Endothelial cell (in vitro differentiated cells): ENCODE results near the gene ZNF827. TPM values are rescaled to one million over a fixed set of nuclear protein-coding genes. Genes with fewer than 3 reads are reported as not detected.

ENCODE experiments used
- DNase-seq: peaks from one replicate; pipeline ENCODE4 v3.0.0; 2021; ENCODE audit warnings: low spot score
- H3K27ac Mint-ChIP-seq: one replicate; pipeline ENCODE4 v1.8.0; 2021; ENCODE audit warnings: mixed read lengths, inconsistent platforms; ENCODE audit not compliant: unreplicated experiment
- H3K27me3 Mint-ChIP-seq: one replicate; pipeline ENCODE4 v1.8.0; 2021; ENCODE audit warnings: mild to moderate bottlenecking, moderate library complexity, mixed read lengths, inconsistent platforms; ENCODE audit not compliant: unreplicated experiment
- H3K36me3 Mint-ChIP-seq: one replicate; pipeline ENCODE4 v1.8.0; 2021; ENCODE audit warnings: mild to moderate bottlenecking, low read depth, mixed read lengths, inconsistent platforms; ENCODE audit not compliant: unreplicated experiment
- H3K4me1 Mint-ChIP-seq: one replicate; pipeline ENCODE4 v1.8.0; 2021; ENCODE audit warnings: mild to moderate bottlenecking, mixed read lengths, inconsistent platforms; ENCODE audit not compliant: unreplicated experiment
- H3K4me3 Mint-ChIP-seq: one replicate; pipeline ENCODE4 v1.8.0; 2021; ENCODE audit warnings: mild to moderate bottlenecking, mixed read lengths, inconsistent platforms; ENCODE audit not compliant: unreplicated experiment
- H3K9me3 Mint-ChIP-seq: one replicate; pipeline ENCODE4 v1.8.0; 2021; ENCODE audit warnings: mixed read lengths, inconsistent platforms; ENCODE audit not compliant: unreplicated experiment
- total RNA-seq: library from RNA; stranded (reverse); fragmentation: NEBNext Ultra II Directional; extraction: Animal tissue kit (Norgen Biotek cat#: 25700); gene quantifications from one replicate; pipeline ENCODE4 v1.2.1, GENCODE V29; 2021; ENCODE audit not compliant: unreplicated experiment
- TF ChIP-seq, protein P1 (sequence below): fragments of 200-600 bp; sonication (generic); IDR thresholded peaks from one replicate; pipeline ENCODE4 v1.5.0; 2021; ENCODE audit warnings: antibody characterized with exemption; ENCODE audit not compliant: unreplicated experiment

ZNF827 gene
- total RNA-seq, 1 donor from 2014 or later = 22.8 TPM

DNA sequence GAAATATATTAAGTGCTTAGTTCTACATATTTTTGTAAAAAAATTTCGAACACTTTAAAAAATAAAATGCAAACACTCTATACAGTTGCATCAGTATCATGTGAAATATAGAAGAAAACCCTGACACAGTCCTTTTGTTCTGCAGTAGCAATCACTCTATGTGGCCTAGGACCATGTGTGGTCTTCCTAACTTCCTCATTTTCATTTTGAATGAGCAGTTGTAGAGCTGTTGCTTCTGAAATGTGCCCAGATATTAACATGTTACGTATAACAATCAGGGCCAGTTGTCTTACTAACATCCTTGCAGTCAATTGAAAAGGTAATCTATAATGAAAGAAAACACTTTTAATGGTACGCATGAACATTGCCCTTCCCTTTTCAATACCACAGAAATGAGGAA lies 107.9 kb downstream of the ZNF827 start:
- H3K36me3 Mint-ChIP-seq = peaks cover 28% of the 10 kb centered on the region
- H3K27ac Mint-ChIP-seq = no peak overlapping the region

DNA sequence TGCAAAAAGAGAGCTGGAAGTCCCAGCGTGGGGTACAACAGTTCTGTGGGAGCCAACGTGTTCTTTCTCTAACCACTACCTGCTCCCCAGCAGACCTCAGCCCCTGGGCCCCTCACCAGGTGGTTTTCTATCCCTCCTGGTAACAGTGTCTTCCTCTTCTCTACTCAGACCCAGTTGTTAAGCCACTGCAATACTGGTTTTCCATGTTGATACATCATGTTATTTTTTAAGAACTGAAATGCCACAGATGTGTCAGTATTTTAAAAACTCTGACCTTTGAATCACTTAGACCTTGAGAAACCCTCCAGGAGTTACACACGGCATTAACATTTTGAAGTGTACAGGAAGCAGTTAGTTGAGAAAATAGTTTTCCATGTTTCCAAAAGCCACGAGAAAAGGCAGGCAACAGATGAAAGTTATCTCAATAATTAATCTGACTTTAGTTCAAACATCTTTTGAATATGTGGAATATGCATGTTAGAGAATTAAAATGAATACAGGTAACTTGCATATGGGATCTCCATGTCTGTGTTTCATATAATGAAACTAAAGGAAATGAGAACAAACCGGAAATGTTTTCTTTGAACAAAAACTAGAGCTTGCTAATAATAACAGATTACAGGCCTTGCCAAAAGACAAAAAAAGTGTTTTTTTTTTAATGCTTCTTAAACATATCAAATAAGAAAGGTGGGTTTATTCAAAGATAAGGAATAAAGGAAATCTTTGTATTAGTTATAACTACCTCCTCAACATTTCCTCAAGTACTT lies 108.8 kb downstream of the ZNF827 start:
- DNase-seq = no peak
- TF ChIP-seq, protein P1, sequence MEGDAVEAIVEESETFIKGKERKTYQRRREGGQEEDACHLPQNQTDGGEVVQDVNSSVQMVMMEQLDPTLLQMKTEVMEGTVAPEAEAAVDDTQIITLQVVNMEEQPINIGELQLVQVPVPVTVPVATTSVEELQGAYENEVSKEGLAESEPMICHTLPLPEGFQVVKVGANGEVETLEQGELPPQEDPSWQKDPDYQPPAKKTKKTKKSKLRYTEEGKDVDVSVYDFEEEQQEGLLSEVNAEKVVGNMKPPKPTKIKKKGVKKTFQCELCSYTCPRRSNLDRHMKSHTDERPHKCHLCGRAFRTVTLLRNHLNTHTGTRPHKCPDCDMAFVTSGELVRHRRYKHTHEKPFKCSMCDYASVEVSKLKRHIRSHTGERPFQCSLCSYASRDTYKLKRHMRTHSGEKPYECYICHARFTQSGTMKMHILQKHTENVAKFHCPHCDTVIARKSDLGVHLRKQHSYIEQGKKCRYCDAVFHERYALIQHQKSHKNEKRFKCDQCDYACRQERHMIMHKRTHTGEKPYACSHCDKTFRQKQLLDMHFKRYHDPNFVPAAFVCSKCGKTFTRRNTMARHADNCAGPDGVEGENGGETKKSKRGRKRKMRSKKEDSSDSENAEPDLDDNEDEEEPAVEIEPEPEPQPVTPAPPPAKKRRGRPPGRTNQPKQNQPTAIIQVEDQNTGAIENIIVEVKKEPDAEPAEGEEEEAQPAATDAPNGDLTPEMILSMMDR = no peak
- no peak overlapping the region for H3K27ac Mint-ChIP-seq
- H3K27me3 Mint-ChIP-seq = no peaks in the 10 kb centered on the region
- peaks cover 30% of the 10 kb centered on the region for H3K36me3 Mint-ChIP-seq
- H3K4me3 Mint-ChIP-seq = no peak overlapping the region
- H3K9me3 Mint-ChIP-seq = no peaks in the 10 kb centered on the region
- H3K4me1 Mint-ChIP-seq = peaks cover 3% of the 10 kb centered on the region

More for the DNA sequence above, 107.9 kb downstream of the ZNF827 start:
- Mint-ChIP-seq H3K4me3 (no peak overlapping the region), H3K4me1 (no peaks in the 10 kb centered on the region), H3K9me3 (no peaks in the 10 kb centered on the region), H3K27me3 (peaks cover under 1% of the 10 kb centered on the region)
- no peak for DNase-seq
- TF ChIP-seq, protein P1 = no peak

DNA sequence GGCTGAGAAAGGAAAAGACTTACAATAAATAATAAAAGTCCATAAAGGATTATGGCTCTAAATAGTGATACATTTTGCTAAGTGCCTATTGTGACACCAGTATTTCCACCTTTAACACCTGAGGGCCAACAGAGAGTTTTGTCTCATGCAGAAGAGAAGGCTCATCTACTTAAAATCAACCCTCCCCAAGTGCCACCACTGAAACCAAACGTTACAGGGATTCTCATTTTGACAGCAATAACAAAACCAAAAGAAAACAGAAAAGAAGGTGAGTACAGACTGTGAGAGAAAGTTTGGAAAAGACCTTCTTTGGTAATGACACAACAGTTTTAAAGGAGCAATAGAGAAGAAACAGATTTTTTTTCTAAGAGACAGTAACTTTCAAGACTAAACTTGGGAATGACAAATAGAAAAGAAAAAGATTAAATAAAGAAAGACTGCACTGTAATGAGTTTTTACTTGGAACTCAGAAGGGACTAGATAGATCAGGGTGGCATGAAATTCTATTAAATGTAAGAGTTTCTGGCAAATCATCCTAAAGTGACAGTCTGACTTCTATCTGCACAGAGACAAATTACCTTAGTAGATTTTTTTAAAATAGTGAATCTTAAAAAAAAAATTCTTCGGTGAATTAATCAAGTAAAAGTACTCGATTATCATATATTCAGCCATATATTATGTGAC lies 109.7 kb downstream of the ZNF827 start:
- Mint-ChIP-seq H3K9me3 (no peaks in the 10 kb centered on the region), H3K36me3 (peaks cover 32% of the 10 kb centered on the region), H3K27me3 (no peaks in the 10 kb centered on the region), H3K27ac (no peak overlapping the region), H3K4me3 (no peak overlapping the region), H3K4me1 (peaks cover 8% of the 10 kb centered on the region)
- DNase-seq = no peak
- TF ChIP-seq, protein P1 = no peak

DNA sequence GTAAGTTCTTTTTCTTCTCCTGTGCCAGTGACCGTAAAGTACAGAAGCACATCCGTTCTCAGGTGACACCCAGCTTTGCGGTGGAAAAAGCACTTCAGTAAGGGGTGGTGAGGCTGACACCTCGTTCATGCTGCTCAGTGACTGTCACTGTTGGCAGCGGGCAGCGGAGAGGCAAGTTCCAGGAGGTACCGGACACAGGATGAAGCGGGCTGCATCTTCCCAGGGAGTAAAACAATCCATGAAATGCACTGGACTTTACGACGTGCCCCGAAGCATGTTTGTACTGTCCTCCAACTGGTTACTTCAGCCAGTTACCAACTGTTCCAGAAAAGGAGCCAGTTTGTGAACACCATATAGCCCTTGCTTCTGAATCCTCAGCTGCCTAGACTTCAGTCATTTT lies 110.7 kb downstream of the ZNF827 start:
- no peak overlapping the region for H3K27ac Mint-ChIP-seq
- H3K9me3 Mint-ChIP-seq = no peaks in the 10 kb centered on the region
- TF ChIP-seq, protein P1 = no peak
- peaks cover 10% of the 10 kb centered on the region for H3K4me1 Mint-ChIP-seq
- peaks cover 27% of the 10 kb centered on the region for H3K36me3 Mint-ChIP-seq
- no peaks in the 10 kb centered on the region for H3K27me3 Mint-ChIP-seq
- no peak overlapping the region for H3K4me3 Mint-ChIP-seq
- no peak for DNase-seq

DNA sequence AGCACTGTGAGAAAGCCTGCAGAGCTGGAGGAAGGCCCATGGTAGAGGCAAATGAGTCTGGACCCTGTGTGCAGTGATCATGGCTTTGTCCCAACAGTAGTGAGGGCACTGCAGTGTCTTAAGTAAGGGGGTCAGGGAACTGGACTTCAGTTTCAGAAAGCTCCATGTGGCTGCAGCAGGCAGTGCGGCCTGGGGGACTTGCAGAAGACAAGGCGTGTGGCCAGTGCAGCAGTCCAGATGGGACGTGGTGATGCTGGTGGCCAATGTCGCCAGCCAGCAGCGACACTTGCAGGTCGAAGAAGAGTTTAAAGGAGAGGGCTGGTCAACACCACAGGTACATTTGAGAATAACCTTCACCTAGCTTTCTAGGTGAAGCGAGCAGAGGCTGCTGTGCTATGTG lies 113.4 kb downstream of the ZNF827 start:
- Mint-ChIP-seq H3K9me3 (no peaks in the 10 kb centered on the region), H3K4me1 (peaks cover 14% of the 10 kb centered on the region), H3K36me3 (peaks cover 18% of the 10 kb centered on the region), H3K27me3 (no peaks in the 10 kb centered on the region), H3K27ac (no peak overlapping the region), H3K4me3 (no peak overlapping the region)
- DNase-seq = no peak
- TF ChIP-seq, protein P1 = no peak
